Activated CD4-positive, alpha-beta T cell treated with anti-CD3 and anti-CD28 coated beads, Interleukin-2, amount 10 ng/mL, durations not matched to agents 7 days and 5 days (primary cell): ENCODE measurements around the gene LRRC39. TPM values are rescaled to one million over a fixed set of nuclear protein-coding genes. Genes with fewer than 3 reads are reported as not detected.

Experiments
- CTCF ChIA-PET: fragments of 350-600 bp; sonication (Branson Sonifier 250); formaldehyde crosslinking; loops from one replicate; lab custom pipeline; 2021; ENCODE audit warnings: antibody characterized with exemption; lab: Charles Lee
- POLR2A ChIA-PET: fragments of 350-600 bp; sonication (Branson Sonifier 250); formaldehyde crosslinking; loops from one replicate; lab custom pipeline; 2021; ENCODE audit warnings: antibody characterized with exemption; lab: Charles Lee
- DNase-seq: peaks from one replicate; pipeline ENCODE4 v3.0.0-alpha.2; 2020
- H3K27ac Mint-ChIP-seq: one replicate; pipeline ENCODE4 v1.8.0; 2021; ENCODE audit warnings: mild to moderate bottlenecking, moderate library complexity, mixed read lengths
- H3K27me3 Mint-ChIP-seq: one replicate; pipeline ENCODE4 v1.8.0; 2021; ENCODE audit warnings: mixed read lengths
- H3K36me3 Mint-ChIP-seq: one replicate; pipeline ENCODE4 v1.8.0; 2021; ENCODE audit warnings: low read depth, mixed read lengths
- H3K4me1 Mint-ChIP-seq: one replicate; pipeline ENCODE4 v1.8.0; 2021; ENCODE audit warnings: mixed read lengths
- H3K4me3 Mint-ChIP-seq: one replicate; pipeline ENCODE4 v1.8.0; 2021; ENCODE audit warnings: mild to moderate bottlenecking, moderate library complexity, mixed read lengths
- H3K9me3 Mint-ChIP-seq: one replicate; pipeline ENCODE4 v1.8.0; 2021; ENCODE audit warnings: mixed read lengths
- total RNA-seq, 2 experiments: library from RNA; stranded (reverse); gene quantifications; one replicate each; pipeline ENCODE4 v1.2.3, GENCODE V29; 2021

The LRRC39 gene
- total RNA-seq, 2 experiments from 2014 or later = 0.46 to 0.72 TPM

GRCh38 chr1:100187912-100188311, 9.9 kb upstream of the LRRC39 start:
- no peaks in the 10 kb centered on the region for H3K27me3 Mint-ChIP-seq
- H3K36me3 Mint-ChIP-seq = peaks cover 11% of the 10 kb centered on the region
- H3K4me1 Mint-ChIP-seq = no peaks in the 10 kb centered on the region
- no peak for DNase-seq
- no peak overlapping the region for H3K4me3 Mint-ChIP-seq
- no peak overlapping the region for H3K27ac Mint-ChIP-seq
- ChIA-PET CTCF (interaction anchor here (1.1 kb wide), 1 partner anchor 20 kb away, joined by 3 read pairs; no protein-coding TSS in a partner anchor), POLR2A (no interaction called here)
- H3K9me3 Mint-ChIP-seq = peaks cover 2% of the 10 kb centered on the region

GRCh38 chr1:100184536-100184935, 6.5 kb upstream of the LRRC39 start:
- POLR2A ChIA-PET = no interaction called here
- no peaks in the 10 kb centered on the region for H3K27me3 Mint-ChIP-seq

DNA sequence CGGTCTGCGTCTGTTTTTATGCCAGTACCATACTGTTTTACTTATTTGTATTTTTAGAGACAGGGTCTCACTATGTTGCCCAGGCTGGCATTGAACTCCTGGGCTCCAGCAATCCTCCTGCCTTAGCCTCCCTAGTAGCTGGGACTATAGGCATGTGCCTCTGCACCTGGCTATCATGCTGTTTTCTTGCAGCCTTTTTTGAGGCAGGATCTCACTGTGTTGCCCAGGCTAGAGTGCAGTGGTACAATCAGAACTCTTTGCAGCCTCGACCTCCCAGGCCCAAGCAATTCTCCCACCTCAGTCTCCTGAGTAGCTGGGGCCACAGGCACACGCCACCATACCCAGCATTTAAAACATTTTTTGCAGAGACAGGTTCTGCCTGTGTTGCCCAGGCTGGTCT, 5.3 kb upstream of the LRRC39 start:
- no peak for DNase-seq
- POLR2A ChIA-PET = interaction anchor here (0.7 kb wide), 1 partner anchor 89 kb away, joined by 3 read pairs; no protein-coding TSS in a partner anchor
- CTCF ChIA-PET = no interaction called here
- Mint-ChIP-seq H3K27ac (no peak overlapping the region), H3K4me1 (no peaks in the 10 kb centered on the region), H3K4me3 (no peak overlapping the region), H3K9me3 (peaks cover 2% of the 10 kb centered on the region), H3K27me3 (peaks cover 2% of the 10 kb centered on the region), H3K36me3 (peaks cover 5% of the 10 kb centered on the region)

More at GRCh38 chr1:100184536-100184935, 6.5 kb upstream of the LRRC39 start:
- Mint-ChIP-seq H3K4me3 (no peak overlapping the region), H3K9me3 (peaks cover 2% of the 10 kb centered on the region), H3K4me1 (no peaks in the 10 kb centered on the region), H3K36me3 (peaks cover 5% of the 10 kb centered on the region), H3K27ac (no peak overlapping the region)
- no peak for DNase-seq
- CTCF ChIA-PET = interaction anchor here (0.6 kb wide), 1 partner anchor 714 kb away, joined by 3 read pairs; no protein-coding TSS in a partner anchor

GRCh38 chr1:100177295-100178041, 588 bp downstream of the LRRC39 start:
- ChIA-PET POLR2A (interaction anchor here (0.6 kb wide), 1 partner anchor 123 kb away, joined by 4 read pairs; no protein-coding TSS in a partner anchor), CTCF (no interaction called here)
- Mint-ChIP-seq H3K27me3 (peaks cover 5% of the 10 kb centered on the region), H3K4me3 (no peak overlapping the region), H3K9me3 (no peaks in the 10 kb centered on the region), H3K4me1 (no peaks in the 10 kb centered on the region), H3K36me3 (no peaks in the 10 kb centered on the region), H3K27ac (no peak overlapping the region)
- no peak for DNase-seq

- H3K36me3 Mint-ChIP-seq = no peaks in the 10 kb centered on the region
- ChIA-PET POLR2A (no interaction called here), CTCF (interaction anchor here (1.2 kb wide), 1 partner anchor 20 kb away, joined by 3 read pairs; no protein-coding TSS in a partner anchor)
- H3K27me3 Mint-ChIP-seq = no peaks in the 10 kb centered on the region
- DNase-seq = no peak
- H3K9me3 Mint-ChIP-seq = no peaks in the 10 kb centered on the region
- H3K4me1 Mint-ChIP-seq = no peaks in the 10 kb centered on the region
- no peak overlapping the region for H3K27ac Mint-ChIP-seq
- H3K4me3 Mint-ChIP-seq = no peak overlapping the region
These were observed 10.0 kb downstream of the LRRC39 start for GRCh38 chr1:100168051-100168450.

- H3K36me3 Mint-ChIP-seq = no peaks in the 10 kb centered on the region
- CTCF ChIA-PET = interaction anchor here (0.8 kb wide), 1 partner anchor 81 kb away, joined by 4 read pairs; no protein-coding TSS in a partner anchor
- DNase-seq = no peak
- no peak overlapping the region for H3K4me3 Mint-ChIP-seq
- H3K27ac Mint-ChIP-seq = no peak overlapping the region
- no peaks in the 10 kb centered on the region for H3K9me3 Mint-ChIP-seq
- POLR2A ChIA-PET = no interaction called here
- no peaks in the 10 kb centered on the region for H3K27me3 Mint-ChIP-seq
- H3K4me1 Mint-ChIP-seq = no peaks in the 10 kb centered on the region
These were observed 13.4 kb downstream of the LRRC39 start for GRCh38 chr1:100164702-100165101.

DNA sequence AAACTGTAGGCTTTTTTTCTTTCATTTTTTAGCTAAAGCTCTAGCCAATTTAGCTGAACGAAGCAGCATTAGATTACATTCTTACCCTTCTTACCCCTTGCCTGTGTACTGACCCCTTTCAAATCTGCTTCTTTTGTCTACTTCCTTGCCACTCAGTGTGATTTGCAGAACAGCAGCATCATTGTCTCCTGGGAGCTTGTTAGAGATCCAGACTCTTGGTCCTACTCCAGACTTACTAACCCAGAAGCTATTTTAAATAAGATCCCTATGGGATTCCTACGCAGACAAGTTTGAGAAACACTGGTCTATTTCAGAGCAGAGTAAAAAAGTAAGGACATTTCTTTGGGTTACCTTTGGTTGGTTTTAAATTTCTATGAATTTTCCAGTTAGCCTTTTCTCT, 13.8 kb downstream of the LRRC39 start:
- Mint-ChIP-seq H3K27ac (no peak overlapping the region), H3K4me1 (no peaks in the 10 kb centered on the region), H3K4me3 (no peak overlapping the region), H3K9me3 (no peaks in the 10 kb centered on the region), H3K36me3 (no peaks in the 10 kb centered on the region), H3K27me3 (no peaks in the 10 kb centered on the region)
- no peak for DNase-seq
- ChIA-PET CTCF (interaction anchor here (0.8 kb wide), 1 partner anchor 82 kb away, joined by 4 read pairs; no protein-coding TSS in a partner anchor), POLR2A (interaction anchor here (0.5 kb wide), 1 partner anchor 113 kb away, joined by 7 read pairs; no protein-coding TSS in a partner anchor)

GRCh38 chr1:100162881-100163280, 15.2 kb downstream of the LRRC39 start:
- POLR2A ChIA-PET = no interaction called here
- no peak for DNase-seq
- H3K27ac Mint-ChIP-seq = no peak overlapping the region
- no peaks in the 10 kb centered on the region for H3K27me3 Mint-ChIP-seq
- H3K9me3 Mint-ChIP-seq = no peaks in the 10 kb centered on the region
- no peak overlapping the region for H3K4me3 Mint-ChIP-seq
- CTCF ChIA-PET = no interaction called here
- no peaks in the 10 kb centered on the region for H3K36me3 Mint-ChIP-seq
- no peaks in the 10 kb centered on the region for H3K4me1 Mint-ChIP-seq

DNA sequence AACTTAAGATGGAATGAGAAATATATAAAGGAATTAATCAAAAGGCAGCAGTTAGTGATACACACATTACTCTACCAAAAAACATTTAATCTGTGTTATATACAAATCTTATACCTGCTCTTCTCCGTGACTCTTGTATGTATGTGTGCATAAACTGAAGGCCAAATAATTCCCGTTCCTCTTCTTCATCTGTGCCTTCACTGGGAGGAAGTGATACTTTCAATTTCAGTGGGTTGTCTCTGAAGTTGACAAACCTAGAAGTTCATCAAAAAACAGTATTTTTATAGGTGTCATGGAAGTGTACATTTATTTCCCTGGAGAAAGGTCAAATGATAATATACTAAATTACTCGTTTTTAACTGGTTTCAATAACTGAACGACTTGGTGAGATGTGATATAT, 25.8 kb downstream of the LRRC39 start:
- no peak for DNase-seq
- POLR2A ChIA-PET = no interaction called here
- H3K4me1 Mint-ChIP-seq = peaks cover 8% of the 10 kb centered on the region
- no peak overlapping the region for H3K27ac Mint-ChIP-seq
- H3K27me3 Mint-ChIP-seq = no peaks in the 10 kb centered on the region
- CTCF ChIA-PET = no interaction called here
- H3K36me3 Mint-ChIP-seq = peaks cover 16% of the 10 kb centered on the region
- no peaks in the 10 kb centered on the region for H3K9me3 Mint-ChIP-seq
- H3K4me3 Mint-ChIP-seq = no peak overlapping the region

GRCh38 chr1:100151679-100152078, 26.4 kb downstream of the LRRC39 start:
- H3K27me3 Mint-ChIP-seq = no peaks in the 10 kb centered on the region
- no peak for DNase-seq
- no peak overlapping the region for H3K27ac Mint-ChIP-seq
- no peaks in the 10 kb centered on the region for H3K9me3 Mint-ChIP-seq
- peaks cover 17% of the 10 kb centered on the region for H3K36me3 Mint-ChIP-seq
- ChIA-PET POLR2A (no interaction called here), CTCF (interaction anchor here (0.9 kb wide), 1 partner anchor 9 kb away, joined by 3 read pairs; no protein-coding TSS in a partner anchor)
- no peak overlapping the region for H3K4me3 Mint-ChIP-seq
- peaks cover 8% of the 10 kb centered on the region for H3K4me1 Mint-ChIP-seq

DNA sequence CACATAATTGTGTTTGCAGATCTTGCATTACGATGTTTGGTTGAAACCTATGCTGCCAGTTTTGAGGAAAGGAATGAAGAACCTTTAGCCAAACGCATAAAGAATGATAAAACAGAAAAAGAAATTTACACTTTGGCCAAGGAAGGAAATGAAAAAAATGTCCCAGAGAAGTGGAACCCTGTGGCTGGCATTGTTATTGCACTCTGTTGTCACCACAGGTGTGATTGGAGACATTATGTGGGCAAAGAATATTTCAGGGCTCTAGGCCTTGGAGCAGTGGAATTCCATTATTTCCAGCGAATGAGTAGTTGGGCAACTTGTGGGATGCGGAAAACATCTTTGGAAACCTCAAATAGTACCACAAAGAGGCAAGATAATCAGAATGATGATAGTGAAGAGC, 30.2 kb downstream of the LRRC39 start:
- DNase-seq = no peak
- H3K4me3 Mint-ChIP-seq = no peak overlapping the region
- peaks cover 38% of the 10 kb centered on the region for H3K36me3 Mint-ChIP-seq
- no peak overlapping the region for H3K27ac Mint-ChIP-seq
- ChIA-PET CTCF (interaction anchor here (0.5 kb wide), 1 partner anchor 28 kb away, joined by 3 read pairs; no protein-coding TSS in a partner anchor), POLR2A (no interaction called here)
- no peaks in the 10 kb centered on the region for H3K9me3 Mint-ChIP-seq
- H3K4me1 Mint-ChIP-seq = peaks cover 8% of the 10 kb centered on the region
- no peaks in the 10 kb centered on the region for H3K27me3 Mint-ChIP-seq

GRCh38 chr1:100146958-100147357, 31.1 kb downstream of the LRRC39 start:
- H3K9me3 Mint-ChIP-seq = no peaks in the 10 kb centered on the region
- H3K4me3 Mint-ChIP-seq = no peak overlapping the region
- DNase-seq = no peak
- no peak overlapping the region for H3K27ac Mint-ChIP-seq
- no peaks in the 10 kb centered on the region for H3K27me3 Mint-ChIP-seq
- peaks cover 3% of the 10 kb centered on the region for H3K4me1 Mint-ChIP-seq
- ChIA-PET CTCF (interaction anchor here (1.5 kb wide), 1 partner anchor 11 kb away, joined by 4 read pairs; no protein-coding TSS in a partner anchor), POLR2A (no interaction called here)
- H3K36me3 Mint-ChIP-seq = peaks cover 42% of the 10 kb centered on the region

- no peak for DNase-seq
- Mint-ChIP-seq H3K9me3 (no peaks in the 10 kb centered on the region), H3K4me3 (no peak overlapping the region), H3K4me1 (no peaks in the 10 kb centered on the region), H3K27ac (no peak overlapping the region), H3K36me3 (peaks cover 50% of the 10 kb centered on the region), H3K27me3 (no peaks in the 10 kb centered on the region)
- CTCF ChIA-PET = interaction anchor here (1.6 kb wide), 1 partner anchor 12 kb away, joined by 3 read pairs; the partner anchor contains the start of genes SASS6 and TRMT13
- POLR2A ChIA-PET = no interaction called here
These were observed 32.9 kb downstream of the LRRC39 start for GRCh38 chr1:100145116-100145515.
